Activated CD4-positive, alpha-beta T cell treated with anti-CD3 and anti-CD28 coated beads, Interleukin-2, Interleukin-6, amounts not matched to agents 100 ng/mL and 50 ng/mL, durations not matched to agents 16 hours and 8 hours (primary cell): ENCODE results near the gene TIPIN.
"Not testable (repeated sequence)": the region's sequence is repeated elsewhere in the genome, so short reads cannot be mapped to it uniquely, and the experiment has no call there.

Experiments
- DNase-seq: peaks from one replicate; pipeline ENCODE4 v3.0.0-alpha.2; 2020

The TIPIN gene

DNA sequence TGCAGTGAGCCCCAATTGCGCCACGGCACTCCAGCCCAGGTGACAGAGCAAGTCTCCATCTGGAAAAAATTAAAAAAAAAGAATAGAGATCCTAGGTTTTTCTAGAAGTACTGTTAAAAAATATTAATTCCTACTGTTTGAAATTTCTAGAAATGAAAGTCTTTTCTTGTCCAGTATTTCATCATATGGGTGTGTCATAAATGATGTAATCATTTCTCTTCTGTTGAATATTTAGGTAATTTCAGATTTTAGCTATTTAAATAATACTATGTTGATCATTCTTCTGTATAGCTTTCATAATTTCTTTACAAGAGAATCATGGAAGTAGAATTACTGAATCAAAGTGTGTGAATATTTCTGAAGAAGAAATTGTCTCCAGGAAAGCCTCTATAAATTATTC lies 24.9 kb upstream of the TIPIN start:
- not testable (repeated sequence) for DNase-seq

DNA sequence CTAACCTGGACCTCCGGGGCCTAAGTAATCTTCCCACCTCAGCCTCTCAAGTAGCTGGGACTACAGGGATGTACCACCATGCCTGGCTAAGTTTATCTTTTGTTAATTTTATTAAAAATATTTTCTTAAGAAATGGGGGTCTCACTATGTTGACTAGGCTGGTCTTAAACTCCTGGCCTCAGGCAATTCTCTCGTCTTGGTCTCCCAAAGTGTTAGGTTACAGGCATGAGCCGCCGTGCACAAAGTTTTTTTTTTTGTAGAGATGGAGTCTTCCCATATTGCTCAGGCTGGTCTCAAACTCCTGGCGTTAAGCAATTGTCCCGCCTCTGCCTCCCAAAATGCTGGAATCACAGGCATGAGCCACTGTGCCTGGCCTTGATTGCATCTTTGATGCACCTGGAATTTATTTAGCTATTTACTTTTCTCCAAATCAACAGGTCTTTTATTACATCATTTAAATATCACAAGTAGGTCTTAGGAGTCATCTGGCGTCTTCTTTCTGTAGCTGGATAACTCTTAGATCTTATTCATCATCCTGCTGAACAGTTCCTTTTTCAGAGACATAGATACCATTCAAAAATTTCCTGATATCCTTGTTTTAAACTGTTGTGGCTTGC lies 22.4 kb upstream of the TIPIN start:
- DNase-seq: no peak

DNA sequence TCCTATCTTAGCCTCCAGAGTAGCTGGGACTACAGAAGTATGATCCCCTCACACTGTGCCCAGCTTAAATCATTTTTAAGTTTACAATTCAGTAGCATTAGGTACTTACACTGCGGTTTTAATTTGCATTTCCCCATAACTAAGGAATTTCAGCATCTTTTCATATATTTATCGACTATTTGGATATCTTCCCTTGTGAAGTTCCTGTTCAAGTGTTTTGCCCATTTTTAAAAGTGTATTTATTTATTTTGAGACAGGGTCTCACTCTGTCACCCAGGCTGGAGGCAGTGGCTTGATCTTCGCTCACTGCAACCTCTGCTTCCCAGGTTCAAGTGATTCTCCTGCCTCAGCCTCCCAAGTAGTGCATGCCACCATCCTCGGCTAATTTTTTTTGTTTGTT lies 17.7 kb upstream of the TIPIN start:
- no peak for DNase-seq

DNA sequence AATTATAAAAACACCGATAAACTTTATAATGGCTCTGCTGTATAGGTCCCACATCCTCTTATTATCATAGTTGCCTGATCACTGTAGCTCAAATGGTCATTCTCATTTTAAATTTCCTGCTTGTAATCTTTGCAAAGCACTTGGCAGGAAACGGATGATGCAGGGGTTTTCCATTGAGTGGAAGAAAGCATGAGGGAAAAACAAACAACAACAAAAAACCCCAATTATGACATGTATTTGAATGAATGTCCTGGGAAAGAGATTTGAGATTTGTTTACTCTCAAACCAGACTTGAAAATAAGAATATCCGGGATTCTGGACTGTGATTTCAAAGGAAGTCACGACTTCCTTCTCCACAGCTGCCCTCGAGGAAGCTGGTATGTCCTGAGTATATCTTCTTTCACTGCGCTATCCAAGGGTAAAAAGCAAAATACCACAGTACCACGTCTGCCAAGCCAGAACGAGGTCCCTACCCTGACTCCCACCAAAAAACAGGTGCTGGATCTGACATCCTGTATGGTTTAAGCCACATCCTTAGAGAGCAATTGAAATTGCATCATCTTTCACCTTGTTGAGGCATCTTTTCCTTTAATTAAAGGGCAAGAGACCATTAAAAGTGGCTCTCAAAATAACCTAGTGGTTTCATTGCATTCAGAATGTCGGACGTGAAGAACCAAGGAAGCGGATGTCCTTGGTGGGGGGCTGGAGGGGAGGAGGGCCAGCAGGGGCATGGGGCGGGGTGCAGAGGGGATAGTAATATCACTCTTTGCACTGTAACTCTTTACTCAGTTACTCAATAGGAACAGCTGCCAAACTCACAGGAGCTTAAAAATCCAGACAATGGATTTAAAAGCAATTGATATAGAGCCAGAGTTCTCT lies 13.5 kb upstream of the TIPIN start:
- peak; percentile 72 for DNase-seq

DNA sequence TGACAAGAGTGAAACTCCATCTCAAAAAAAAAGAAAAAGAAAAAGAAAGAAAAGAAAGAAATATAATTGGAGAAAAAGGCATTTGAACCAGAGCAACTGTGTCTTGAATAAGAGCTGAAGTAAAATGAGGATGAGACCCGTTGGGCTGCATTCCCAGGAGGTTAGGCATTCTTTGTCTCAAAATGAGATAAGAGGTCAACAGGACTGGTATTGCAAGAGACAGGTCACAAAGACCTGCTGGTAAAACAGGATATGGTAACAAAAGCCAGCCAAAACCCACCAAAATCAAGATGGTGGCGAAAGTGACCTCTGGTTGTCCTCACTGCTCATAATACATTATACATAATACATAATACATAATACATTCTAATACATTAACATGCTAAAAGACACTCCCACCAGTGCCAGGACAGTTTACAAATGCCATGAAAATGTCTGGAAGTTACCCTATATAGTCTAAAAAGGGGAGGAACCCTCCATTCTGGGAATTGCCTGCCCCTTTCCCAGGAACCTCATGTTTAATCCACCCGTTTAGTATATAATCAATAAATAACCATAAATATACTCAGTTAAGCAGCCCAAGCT lies 8.6 kb upstream of the TIPIN start:
- no peak for DNase-seq

DNA sequence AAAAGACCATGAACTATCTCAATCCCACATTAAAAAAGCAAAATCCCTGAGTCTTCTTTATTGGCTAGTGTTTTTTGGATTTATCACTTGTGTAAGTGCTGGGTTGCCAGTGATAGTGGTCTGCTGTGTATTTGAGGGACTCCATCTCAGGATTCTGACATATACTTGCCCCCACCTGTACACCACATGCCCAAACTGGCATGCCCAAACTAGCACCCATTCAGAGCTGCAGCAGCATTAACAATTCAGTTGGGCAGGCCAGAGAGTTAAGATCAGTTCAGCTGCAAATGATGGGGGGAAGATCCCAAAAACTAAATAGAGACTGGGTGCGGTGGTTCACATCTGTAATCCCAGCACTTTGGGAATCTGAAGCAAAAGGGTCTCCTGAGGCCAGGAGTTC lies 6.3 kb upstream of the TIPIN start:
- no peak for DNase-seq

DNA sequence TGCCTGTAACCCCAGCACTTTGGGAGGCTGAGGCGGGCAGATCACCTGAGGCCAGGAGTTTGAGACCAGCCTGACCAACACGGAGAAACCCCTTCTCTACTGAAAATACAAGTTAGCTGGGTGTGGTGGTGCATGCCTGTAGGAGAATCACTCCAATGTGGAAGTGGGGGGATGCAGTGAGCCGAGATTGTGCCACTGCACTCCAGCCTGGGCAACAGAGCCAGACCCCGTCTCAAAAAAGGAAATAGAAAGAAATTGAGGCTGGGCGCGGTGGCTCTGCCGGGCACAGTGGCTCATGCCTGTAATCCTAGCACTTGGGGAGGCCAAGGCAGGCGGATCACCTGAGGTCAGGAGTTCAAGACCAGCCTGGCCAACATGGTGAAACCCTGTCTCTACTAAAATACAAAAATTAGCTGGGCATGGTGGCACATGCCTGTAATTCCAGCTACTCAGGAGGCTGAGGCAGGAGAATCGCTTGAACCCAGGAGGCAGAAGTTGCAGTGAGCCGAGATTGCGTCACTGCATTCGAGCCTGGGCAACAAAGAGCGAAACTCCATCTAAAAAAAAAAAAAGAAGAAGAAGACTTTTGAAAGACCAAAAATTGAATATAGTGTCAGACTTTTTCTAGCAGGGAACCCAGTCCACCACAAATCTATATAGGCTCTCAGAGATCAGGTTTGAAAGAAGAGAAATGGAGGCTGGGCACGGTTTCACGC lies 5.4 kb upstream of the TIPIN start:
- DNase-seq: not testable (repeated sequence)

DNA sequence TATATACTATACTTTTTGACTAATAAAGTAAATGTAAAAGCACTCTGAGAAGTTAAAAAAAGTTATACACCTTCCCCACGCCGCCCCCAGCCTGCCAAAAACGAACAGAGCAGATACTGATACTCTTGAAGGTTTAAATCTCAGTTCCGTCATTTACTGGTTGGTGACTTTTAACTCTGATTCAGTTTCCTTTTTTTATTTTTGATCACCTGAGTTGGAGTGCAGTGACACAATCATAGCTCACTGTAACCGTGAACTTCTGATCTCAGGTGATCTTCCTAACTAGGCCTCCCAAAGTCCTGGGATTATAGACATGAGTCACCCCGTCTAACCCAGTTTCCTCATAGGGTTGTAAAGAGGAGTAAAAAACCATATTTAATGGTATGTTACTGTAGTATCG lies 3.3 kb upstream of the TIPIN start:
- no peak for DNase-seq

DNA sequence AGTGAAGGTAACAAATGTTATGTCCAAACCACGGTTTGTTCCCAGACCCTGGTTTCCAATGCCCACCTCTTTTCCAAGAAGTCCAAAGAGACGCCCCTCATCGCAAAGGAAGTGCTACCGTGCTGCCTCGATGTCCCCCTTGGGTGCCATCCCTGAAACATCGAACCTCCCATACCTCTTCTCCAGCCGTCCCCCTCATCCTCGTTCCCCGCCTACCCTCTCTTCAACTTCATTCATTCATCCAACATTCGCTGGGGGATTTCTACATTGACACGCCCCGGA lies 467 bp downstream of the TIPIN start:
- no peak for DNase-seq

DNA sequence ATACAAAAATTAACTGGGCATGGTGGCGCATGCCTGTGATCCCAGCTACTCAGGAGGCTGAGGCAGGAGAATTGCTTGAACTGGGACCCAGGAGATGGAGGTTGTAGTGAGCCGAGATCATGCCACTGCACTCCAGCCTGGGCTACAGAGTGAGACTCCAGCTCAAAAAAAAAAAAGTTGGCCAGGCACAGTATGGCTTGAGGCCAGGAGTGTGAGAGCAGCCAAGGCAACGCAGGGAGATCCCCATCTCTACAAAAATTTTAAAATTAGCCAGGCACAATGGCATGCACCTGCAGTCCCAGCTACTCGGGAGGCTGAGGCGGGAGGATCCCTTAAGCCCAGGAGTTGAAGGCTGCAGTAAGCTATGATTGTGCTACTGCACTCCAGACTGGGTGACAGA lies 8.0 kb downstream of the TIPIN start:
- DNase-seq: not testable (repeated sequence)

DNA sequence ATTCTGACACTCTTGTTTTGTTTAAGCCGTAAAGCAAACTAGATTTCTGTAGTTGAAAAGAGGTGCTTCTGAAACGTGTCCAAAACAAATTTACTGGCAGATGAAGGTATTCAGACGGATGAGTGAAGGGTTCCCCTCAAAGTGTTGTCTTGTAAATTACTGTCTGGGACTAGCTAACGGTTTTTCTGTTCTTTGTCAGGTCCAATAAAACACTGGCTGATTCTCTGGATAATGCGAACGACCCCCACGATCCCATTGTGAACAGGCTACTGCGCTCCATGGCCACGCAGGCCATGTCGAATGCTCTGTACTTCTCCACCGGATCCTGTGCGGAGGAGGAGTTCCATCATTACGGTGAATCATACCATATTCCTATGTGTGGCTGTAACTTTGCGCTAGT lies 27.7 kb downstream of the TIPIN start:
- no peak for DNase-seq

DNA sequence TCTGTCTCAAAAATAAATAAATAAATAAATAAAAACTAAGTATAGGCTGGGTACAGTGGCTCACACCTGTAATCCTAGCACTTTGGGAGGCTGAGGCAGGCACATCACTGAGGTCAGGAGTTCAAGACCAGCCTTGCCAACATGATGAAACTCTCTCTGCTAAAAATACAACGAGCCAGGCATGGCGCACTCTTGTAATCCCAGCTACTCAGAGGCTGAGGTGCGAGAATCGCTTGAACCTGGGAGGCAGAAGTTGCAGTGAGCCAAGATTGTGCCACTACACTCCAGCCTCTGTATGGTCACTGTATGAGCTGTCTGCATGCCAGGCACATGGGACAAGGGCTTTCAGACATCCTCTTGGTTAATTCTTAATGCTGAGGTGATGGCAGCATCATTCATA lies 28.7 kb downstream of the TIPIN start:
- DNase-seq: no peak

DNA sequence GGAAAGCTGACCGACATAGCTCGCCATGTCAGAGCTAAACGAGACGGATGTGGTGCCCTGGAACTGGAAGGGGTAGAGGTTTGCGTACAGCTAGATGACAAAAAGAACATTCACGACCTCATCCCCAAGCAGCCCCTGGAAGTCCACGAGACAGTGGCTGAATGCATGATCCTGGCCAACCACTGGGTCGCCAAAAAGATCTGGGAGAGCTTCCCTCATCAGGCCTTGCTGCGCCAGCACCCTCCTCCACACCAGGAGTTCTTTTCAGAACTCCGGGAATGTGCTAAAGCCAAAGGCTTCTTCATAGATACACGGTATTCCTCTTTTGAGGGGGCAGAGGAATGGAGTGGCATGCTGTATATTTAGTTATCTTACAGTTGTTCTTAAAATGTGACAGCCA lies 30.4 kb downstream of the TIPIN start:
- DNase-seq: no peak

DNA sequence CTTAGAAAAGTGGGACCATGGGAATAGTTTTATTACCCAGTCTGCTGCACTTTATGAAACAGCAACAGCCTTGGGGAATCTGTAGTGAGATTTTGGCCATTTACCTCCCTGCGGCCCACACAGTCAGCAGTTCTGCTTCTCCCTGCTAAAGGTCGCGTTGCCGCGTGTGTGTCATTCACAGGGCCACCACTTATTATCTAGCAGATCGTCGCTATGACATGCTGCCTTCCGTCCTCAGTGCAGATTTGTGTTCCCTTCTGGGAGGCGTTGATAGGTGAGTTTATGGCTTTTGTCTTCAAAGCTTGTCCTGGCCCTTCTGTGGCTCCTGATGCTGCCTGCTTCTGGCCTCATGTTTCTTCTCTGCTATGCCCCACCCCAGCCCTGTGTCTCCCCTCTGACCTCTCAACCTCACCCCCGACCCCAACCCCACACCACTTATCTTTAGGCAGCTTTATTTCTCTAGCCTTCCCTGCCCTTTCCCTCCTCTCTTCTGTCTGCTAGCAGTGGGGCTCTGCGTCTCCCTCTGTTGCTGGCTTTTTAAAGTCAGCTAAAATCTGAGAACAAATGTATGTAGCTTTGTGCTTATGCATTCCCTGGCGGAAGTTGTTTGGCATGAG lies 33.1 kb downstream of the TIPIN start:
- DNase-seq: no peak

DNA sequence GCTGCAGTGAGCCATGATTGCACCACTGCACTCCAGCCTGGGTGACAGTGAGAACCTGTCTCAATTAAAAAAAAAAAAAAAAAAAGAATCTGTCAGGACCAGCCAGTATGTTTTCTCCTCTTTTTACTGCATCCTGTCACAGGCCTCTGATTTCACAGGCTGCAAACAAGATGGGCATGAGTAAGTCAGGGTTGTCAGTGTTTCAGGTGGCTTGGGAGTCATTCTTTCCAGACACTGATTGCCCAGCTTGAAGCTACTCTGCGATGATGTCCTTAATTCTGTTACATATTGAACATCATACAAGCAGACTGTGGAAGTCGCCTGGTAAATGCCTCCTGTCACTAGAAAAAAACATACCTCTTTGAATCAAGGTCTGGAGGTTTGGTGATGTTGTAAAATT lies 44.3 kb downstream of the TIPIN start:
- DNase-seq: no peak

DNA sequence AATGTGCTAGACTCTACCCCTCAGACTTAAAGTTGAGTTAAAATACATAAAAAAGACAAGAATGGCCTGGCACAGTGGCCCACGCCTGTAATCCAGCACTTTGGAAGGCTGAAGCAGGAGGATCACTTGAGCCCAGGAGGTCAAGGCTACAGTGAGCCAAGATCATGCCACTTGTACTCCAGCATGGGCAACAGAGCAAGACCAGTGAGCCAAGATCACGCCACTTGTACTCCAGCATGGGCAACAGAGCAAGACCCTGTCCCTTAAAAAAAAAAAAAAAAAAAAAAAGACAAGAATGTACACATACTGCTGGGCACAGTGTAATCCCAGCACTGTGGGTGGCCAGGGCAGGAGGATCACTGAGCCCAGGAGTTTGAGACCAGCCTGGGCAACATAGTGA lies 45.7 kb downstream of the TIPIN start:
- DNase-seq: no peak

DNA sequence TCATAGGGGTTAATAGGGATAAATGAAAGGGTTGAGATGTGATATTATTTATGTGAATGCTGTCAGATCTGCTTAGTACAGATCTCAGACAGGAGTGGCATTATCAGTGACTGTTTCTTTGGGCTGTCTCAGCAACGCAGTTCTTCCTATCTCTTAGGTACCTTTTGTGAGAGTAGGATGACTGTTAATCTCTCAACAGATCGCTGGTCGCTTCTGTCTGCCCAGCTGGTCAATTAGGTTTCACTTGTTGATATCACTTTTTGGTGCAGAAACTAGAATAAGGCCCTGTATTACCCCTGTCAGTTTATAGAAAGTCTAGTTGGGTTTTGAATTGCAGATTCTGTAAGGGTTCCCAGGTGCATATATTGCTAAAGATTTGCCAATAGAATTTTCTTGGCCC lies 46.7 kb downstream of the TIPIN start:
- no peak for DNase-seq

DNA sequence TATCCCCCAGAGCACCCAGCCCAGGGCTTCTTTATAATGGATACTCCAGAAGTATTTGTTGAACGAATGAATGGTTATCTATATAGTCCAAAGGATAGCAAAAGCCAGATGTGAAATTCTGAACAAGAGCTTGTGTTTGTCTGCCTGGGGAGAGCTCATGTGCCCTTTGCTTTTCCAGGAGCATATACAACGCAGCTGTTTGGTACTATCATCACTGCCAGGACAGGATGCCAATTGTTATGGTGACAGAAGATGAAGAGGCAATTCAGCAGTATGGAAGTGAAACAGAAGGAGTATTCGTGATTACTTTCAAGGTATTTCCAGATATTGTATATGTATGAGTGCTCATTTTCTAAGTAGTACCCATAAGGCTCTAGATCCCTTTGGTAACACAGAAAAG lies 48.0 kb downstream of the TIPIN start:
- DNase-seq: no peak

DNA sequence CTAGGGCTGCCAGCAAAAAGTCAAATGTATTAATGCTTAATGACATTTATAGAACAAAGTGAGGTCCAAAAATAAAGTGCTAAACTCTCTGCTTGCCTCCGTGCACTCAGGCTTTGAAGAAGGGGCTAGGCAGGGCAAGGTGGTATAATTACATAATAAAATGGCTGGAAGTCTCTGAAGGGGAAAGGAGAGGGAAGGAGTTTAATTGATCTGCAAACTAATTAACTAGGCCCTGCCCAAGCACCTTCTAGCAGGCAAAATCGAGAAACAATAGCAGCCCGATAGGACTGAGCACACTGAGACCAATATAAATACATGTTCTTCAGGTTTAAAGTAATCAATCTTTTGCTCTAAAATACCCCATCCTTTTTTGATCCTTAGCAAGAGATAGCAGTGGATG lies 50.1 kb downstream of the TIPIN start:
- DNase-seq: no peak

DNA sequence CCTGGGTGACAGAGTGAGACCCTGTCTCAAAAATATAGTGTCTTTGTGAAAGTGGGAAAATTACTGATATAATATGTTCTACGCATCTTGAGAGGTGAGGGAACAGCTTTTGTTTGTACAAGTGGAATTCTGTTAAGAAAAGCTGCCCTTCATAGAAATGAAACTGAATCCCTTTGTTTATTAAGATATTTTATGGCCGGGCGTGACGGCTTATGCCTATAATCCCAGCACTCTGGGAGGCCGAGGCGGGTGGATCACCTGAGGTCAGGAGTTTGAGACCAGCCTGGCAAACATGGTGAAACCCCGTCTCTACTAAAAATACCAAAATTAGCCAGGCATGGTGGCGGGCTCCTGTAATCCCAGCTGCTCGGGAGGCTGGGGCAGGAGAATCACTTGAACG lies 52.1 kb downstream of the TIPIN start:
- not testable (repeated sequence) for DNase-seq

DNA sequence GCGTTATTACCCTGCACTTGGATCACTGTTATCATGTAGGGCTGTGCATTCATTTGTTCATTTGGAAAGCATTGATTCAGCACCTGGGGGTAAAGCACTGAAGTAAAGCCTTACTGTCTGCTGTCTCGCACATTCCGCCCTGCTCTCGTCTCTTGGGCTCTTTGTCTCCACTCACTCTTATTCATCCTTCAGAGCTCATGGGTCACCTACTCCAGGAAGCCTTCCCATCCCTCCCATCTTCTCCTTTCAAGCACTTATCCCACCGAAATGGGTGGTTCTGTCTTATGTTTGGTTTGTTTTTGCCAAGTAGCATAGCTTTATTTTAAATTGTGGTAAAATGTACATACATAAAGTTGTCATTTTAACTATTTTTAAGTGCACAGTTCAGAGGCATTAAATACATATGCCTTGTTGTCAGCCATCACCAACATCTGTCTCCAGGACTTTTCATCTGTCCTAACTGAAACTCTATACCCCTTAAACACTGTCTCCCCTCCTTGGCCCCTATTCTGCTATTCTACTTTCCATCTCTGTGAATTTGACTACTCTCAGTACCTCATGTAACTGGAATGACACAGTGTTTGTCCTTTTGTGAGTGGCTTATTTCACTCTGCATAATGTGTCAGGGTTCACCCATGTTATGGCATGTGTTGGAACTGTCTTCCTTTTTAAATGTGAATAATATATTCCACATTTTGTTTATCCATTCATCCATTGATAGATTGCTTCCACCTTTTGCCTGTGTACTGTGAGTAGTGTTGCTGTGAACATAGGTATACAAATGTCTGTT lies 53.8 kb downstream of the TIPIN start:
- no peak for DNase-seq

DNA sequence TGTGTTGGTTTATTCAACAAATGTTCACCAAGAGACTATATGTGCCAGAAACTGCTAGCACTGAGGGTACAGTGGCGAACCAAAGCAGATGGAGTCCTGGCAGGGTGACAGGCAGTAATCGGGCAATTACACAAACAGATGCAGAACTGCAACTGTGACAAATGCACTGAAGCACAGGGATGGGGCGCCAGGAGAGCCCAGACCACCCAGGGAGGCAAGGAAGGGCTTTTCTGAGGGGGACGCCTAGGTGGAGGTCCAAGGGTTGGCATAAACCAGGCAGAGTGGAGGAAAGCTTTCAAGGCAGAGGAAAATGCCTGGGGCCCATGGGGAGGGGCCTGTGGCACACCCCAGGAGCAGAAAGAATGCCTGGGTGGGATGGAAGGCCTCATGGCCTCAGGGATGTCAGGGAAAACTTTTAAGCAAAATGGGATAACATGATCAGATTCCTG lies 57.7 kb downstream of the TIPIN start:
- DNase-seq: no peak

DNA sequence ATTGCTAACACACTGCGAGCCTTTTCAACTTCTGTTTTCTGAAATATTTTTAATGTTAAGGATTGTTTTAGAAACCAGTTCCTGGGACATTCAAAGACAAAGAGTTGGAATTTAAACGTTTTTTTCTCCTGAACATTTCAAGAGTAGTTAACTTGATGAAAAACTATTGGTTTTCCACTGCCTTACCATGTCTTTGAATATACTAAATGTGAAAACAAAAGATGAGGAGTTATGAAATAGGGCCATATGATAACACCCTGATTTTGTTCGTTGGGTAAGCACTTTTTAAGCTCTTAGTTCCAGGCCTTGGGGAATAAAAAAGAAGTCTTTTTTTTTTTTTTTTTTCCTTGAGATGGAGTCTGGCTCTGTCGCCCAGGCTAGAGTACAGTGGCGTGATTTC lies 60.3 kb downstream of the TIPIN start:
- no peak for DNase-seq
